H1 (cell line): ENCODE results near the gene FGFRL1. TPM values are rescaled to one million over a fixed set of nuclear protein-coding genes. Genes with fewer than 3 reads are reported as not detected.

Experiments used
- CHD1 ChIP-seq: IDR thresholded peaks from 2 replicates; pipeline ENCODE4 v1.6.1; 2012; ENCODE audit warnings: low read depth, low read length, improper control_type of control experiment
- MAFK ChIP-seq: IDR thresholded peaks from 2 replicates; pipeline ENCODE4 v1.6.1; 2012; ENCODE audit warnings: low read depth, mild to moderate bottlenecking, improper control_type of control experiment, low read length
- polyA plus RNA-seq, 7 experiments: library from polyadenylated mRNA; depleted of rRNA in 3 of 7; stranded (reverse) in 5 of 7; unstranded in 2 of 7; fragments of >200 nt in 5 of 7; fragments of 200-250 nt in 2 of 7; gene quantifications; 1 replicate in 5 of 7; 2 replicates in 1 of 7; 4 replicates in 1 of 7; pipeline versions ENCODE4 v1.2.1 to v1.2.3, GENCODE V29; 2011 to 2013; ENCODE audit warnings: missing spikeins in 2 of 7, mixed read lengths in 2 of 7
- total RNA-seq: library from RNA; stranded (reverse); fragmentation: NEBNext Ultra II Directional; extraction: Animal tissue kit (Norgen Biotek cat#: 25700); gene quantifications from 2 replicates; pipeline ENCODE4 v1.2.1, GENCODE V29; 2021
- TF ChIP-seq, protein P1 (sequence below): fragments of 300-600 bp; sonication (generic); IDR thresholded peaks from 2 replicates; pipeline ENCODE4 v1.7.1; 2012; ENCODE audit warnings: low read length, moderate library complexity, mild to moderate bottlenecking, inconsistent platforms; ENCODE audit not compliant: insufficient replicate concordance

Gene FGFRL1
- total and polyA plus RNA-seq, 2 of the 8 experiments (the other 6 are each of a cell fraction or from before 2014, with no cell fraction given): 18.9 to 34.6 TPM

- TF ChIP-seq, protein P1, sequence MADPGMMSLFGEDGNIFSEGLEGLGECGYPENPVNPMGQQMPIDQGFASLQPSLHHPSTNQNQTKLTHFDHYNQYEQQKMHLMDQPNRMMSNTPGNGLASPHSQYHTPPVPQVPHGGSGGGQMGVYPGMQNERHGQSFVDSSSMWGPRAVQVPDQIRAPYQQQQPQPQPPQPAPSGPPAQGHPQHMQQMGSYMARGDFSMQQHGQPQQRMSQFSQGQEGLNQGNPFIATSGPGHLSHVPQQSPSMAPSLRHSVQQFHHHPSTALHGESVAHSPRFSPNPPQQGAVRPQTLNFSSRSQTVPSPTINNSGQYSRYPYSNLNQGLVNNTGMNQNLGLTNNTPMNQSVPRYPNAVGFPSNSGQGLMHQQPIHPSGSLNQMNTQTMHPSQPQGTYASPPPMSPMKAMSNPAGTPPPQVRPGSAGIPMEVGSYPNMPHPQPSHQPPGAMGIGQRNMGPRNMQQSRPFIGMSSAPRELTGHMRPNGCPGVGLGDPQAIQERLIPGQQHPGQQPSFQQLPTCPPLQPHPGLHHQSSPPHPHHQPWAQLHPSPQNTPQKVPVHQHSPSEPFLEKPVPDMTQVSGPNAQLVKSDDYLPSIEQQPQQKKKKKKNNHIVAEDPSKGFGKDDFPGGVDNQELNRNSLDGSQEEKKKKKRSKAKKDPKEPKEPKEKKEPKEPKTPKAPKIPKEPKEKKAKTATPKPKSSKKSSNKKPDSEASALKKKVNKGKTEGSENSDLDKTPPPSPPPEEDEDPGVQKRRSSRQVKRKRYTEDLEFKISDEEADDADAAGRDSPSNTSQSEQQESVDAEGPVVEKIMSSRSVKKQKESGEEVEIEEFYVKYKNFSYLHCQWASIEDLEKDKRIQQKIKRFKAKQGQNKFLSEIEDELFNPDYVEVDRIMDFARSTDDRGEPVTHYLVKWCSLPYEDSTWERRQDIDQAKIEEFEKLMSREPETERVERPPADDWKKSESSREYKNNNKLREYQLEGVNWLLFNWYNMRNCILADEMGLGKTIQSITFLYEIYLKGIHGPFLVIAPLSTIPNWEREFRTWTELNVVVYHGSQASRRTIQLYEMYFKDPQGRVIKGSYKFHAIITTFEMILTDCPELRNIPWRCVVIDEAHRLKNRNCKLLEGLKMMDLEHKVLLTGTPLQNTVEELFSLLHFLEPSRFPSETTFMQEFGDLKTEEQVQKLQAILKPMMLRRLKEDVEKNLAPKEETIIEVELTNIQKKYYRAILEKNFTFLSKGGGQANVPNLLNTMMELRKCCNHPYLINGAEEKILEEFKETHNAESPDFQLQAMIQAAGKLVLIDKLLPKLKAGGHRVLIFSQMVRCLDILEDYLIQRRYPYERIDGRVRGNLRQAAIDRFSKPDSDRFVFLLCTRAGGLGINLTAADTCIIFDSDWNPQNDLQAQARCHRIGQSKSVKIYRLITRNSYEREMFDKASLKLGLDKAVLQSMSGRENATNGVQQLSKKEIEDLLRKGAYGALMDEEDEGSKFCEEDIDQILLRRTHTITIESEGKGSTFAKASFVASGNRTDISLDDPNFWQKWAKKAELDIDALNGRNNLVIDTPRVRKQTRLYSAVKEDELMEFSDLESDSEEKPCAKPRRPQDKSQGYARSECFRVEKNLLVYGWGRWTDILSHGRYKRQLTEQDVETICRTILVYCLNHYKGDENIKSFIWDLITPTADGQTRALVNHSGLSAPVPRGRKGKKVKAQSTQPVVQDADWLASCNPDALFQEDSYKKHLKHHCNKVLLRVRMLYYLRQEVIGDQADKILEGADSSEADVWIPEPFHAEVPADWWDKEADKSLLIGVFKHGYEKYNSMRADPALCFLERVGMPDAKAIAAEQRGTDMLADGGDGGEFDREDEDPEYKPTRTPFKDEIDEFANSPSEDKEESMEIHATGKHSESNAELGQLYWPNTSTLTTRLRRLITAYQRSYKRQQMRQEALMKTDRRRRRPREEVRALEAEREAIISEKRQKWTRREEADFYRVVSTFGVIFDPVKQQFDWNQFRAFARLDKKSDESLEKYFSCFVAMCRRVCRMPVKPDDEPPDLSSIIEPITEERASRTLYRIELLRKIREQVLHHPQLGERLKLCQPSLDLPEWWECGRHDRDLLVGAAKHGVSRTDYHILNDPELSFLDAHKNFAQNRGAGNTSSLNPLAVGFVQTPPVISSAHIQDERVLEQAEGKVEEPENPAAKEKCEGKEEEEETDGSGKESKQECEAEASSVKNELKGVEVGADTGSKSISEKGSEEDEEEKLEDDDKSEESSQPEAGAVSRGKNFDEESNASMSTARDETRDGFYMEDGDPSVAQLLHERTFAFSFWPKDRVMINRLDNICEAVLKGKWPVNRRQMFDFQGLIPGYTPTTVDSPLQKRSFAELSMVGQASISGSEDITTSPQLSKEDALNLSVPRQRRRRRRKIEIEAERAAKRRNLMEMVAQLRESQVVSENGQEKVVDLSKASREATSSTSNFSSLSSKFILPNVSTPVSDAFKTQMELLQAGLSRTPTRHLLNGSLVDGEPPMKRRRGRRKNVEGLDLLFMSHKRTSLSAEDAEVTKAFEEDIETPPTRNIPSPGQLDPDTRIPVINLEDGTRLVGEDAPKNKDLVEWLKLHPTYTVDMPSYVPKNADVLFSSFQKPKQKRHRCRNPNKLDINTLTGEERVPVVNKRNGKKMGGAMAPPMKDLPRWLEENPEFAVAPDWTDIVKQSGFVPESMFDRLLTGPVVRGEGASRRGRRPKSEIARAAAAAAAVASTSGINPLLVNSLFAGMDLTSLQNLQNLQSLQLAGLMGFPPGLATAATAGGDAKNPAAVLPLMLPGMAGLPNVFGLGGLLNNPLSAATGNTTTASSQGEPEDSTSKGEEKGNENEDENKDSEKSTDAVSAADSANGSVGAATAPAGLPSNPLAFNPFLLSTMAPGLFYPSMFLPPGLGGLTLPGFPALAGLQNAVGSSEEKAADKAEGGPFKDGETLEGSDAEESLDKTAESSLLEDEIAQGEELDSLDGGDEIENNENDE: no peak
- no peak for TF ChIP-seq MAFK
- TF ChIP-seq CHD1: no peak
Observed at GRCh38 chr4:1062419-1062818, 51.0 kb downstream of the FGFRL1 start (continued).
